Glomerular visceral epithelial cell (primary cell): ENCODE data around the gene RNASE4.

Experiments used
- DNase-seq: peaks from one replicate; pipeline ENCODE4 v3.0.0-alpha.2; 2016; ENCODE audit errors: extremely low spot score

Gene RNASE4

GRCh38 chr14:20743556-20743955 is 59.2 kb downstream of the RNASE4 start:
- DNase-seq = no peak

DNA sequence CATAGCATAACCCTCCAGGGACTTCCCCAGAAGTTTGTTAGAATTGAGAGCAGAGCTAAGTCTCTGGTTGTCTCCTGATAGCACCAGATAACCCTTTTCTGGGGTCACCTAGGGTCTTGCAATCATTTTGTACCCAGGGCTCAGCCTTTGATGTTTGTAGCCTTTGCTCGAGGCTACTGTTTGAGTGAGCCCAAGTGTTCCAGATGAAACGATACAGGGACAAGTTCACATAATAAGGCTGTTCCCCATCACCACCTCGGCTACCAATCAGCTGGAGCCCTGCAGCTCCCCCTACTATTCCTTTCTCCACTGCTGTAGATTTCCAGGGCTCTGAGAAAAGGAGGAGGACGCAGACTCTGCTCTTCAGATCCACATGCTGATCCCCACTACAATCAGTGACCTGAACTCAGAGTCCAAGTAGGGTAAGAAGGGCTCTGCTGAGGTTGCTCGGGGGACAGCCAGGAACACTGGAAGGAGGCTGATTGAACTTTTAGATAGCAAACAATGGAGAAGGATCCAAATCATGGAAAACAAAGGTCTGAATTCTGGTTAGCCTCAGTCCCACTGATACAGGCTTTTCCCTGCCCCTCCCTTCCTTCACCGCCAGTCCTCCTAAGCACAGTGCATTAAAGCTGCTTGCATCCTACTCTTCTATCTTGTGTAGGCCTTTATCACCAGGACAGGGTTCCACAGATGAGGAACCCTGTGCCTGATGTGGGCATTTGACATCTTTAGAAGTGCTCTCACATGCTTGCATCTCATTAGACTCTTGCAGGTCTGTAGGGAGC is 61.4 kb downstream of the RNASE4 start, which contains the start of gene EDDM3A:
EDDM3A (plus strand) TSS at position 317 of the 788 bp plus-strand sequence. CDS start 1,694 bp downstream, outside the sequence.
- no peak for DNase-seq

GRCh38 chr14:20746566-20746965 is 62.2 kb downstream of the RNASE4 start:
- no peak for DNase-seq

DNA sequence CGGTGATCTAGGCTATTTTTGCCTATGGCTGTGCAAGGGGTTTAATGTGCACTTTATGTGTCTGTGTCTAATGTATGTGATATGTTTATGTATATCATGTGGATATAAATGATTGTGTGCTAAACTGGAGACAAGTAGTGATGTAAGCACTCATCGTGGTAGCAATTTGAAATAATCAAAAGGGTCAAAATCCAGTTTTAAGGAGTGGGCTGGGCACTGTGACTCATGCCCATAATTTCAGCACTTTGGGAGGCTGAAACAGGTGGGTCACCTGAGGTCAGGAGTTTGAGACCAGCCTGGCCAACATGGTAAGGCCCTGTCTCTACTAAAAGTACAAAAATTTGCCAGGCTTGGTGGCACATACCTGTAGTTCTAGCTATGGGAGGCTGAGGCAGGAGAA is 64.1 kb downstream of the RNASE4 start:
- no peak for DNase-seq

DNA sequence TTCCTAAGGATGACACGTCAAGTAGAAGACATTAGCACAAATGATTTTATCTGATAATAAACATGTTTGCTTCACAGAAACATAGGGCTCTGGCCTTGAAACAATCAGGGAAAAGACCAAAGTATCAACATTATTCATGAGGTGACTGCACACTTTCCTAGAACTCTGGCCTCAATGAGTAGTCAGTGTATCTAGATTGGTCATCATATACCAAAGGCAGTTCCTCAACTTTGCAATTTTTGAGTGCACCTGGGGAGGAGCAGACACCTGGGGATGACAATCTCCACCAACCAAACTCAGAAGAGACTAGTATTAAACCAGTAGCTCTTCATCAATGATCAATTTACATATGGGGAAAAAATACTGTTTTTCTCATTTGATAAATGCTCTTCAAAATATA is 65.8 kb downstream of the RNASE4 start:
- DNase-seq = no peak
